H1 (cell line): ENCODE measurements around the gene PDE4B. TPM values are rescaled to one million over a fixed set of nuclear protein-coding genes. Genes with fewer than 3 reads are reported as not detected.

Experiments used
- CTCF ChIA-PET: fragments of 300-600 bp; sonication (Branson Sonifier 250); formaldehyde crosslinking; loops from one replicate; lab custom pipeline; 2021; ENCODE audit not compliant: partially characterized antibody; lab: Charles Lee
- POLR2A ChIA-PET: fragments of 300-600 bp; sonication (Branson Sonifier 250); formaldehyde crosslinking; loops from one replicate; lab custom pipeline; 2021; ENCODE audit warnings: inconsistent platforms; ENCODE audit not compliant: partially characterized antibody; lab: Charles Lee
- DNase-seq, 2 experiments: peaks; one replicate each; pipeline versions ENCODE4 v3.0.0 to v3.0.0-alpha.2; 2010 to 2022; ENCODE audit warnings: low spot score in 2 of 2, low read depth in 1 of 2, mixed read lengths in 1 of 2
- FAIRE-seq: peaks from 2 replicates; lab custom pipeline; 2011; peaks lifted over from hg19 to GRCh38; lab: Jason Lieb, UNC
- H2AFZ ChIP-seq: 2 replicates; pipeline ENCODE4 v1.8.1; 2012; ENCODE audit warnings: low read length, inconsistent platforms
- H2AK5ac ChIP-seq: 2 replicates; pipeline ENCODE4 v1.6.1; 2013; ENCODE audit warnings: low read depth, low read length
- H2BK120ac ChIP-seq: replicated peaks from 2 replicates; pipeline ENCODE3; 2013; ENCODE audit warnings: low read depth, low read length, inconsistent platforms
- H2BK12ac ChIP-seq: 2 replicates; pipeline ENCODE4 v1.6.1; 2013; ENCODE audit warnings: low read depth, low read length
- H2BK15ac ChIP-seq: 2 replicates; pipeline ENCODE4 v1.6.1; 2013; ENCODE audit warnings: low read length
- H2BK20ac ChIP-seq: 2 replicates; pipeline ENCODE4 v1.6.1; 2013; ENCODE audit warnings: low read length
- H2BK5ac ChIP-seq: 2 replicates; pipeline ENCODE4 v1.6.1; 2013; ENCODE audit warnings: low read depth, low read length
- H3K14ac ChIP-seq: 2 replicates; pipeline ENCODE4 v1.6.1; 2013; ENCODE audit warnings: inconsistent platforms; ENCODE audit not compliant: insufficient read length
- H3K18ac ChIP-seq: 2 replicates; pipeline ENCODE4 v1.6.1; 2013; ENCODE audit warnings: low read length; ENCODE audit errors: extremely low read depth
- H3K23ac ChIP-seq: 2 replicates; pipeline ENCODE4 v1.6.1; 2013; ENCODE audit warnings: inconsistent platforms; ENCODE audit not compliant: insufficient read length
- H3K23me2 ChIP-seq: 2 replicates; pipeline ENCODE4 v1.6.1; 2013; ENCODE audit warnings: low read depth, low read length
- H3K27ac ChIP-seq: 2 replicates; pipeline ENCODE4 v1.6.1; 2011; ENCODE audit warnings: low read depth, low read length, inconsistent platforms
- H3K27me3 ChIP-seq, 4 experiments: replicated peaks in 1 of 4; 1 replicate in 1 of 4; 2 replicates in 3 of 4; pipeline versions ENCODE4 v1.6.1 to v1.8.1; 2011 to 2013; ENCODE audit warnings: low read length in 3 of 4, mild to moderate bottlenecking in 3 of 4, inconsistent platforms in 2 of 4, mixed read lengths in 2 of 4, moderate library complexity in 1 of 4; ENCODE audit not compliant: control insufficient read depth in 3 of 4, insufficient read depth in 3 of 4; ENCODE audit errors: extremely low read depth in 1 of 4
- H3K36me3 ChIP-seq, 4 experiments: 2 replicates each; pipeline versions ENCODE4 v1.6.1 to v1.8.1; 2011 to 2013; ENCODE audit warnings: mild to moderate bottlenecking in 4 of 4, low read length in 3 of 4, moderate library complexity in 2 of 4, control low read depth in 1 of 4, inconsistent platforms in 1 of 4; ENCODE audit not compliant: insufficient read depth in 4 of 4, control insufficient read depth in 2 of 4
- H3K4ac ChIP-seq: replicated peaks from 2 replicates; pipeline ENCODE3; 2013; ENCODE audit warnings: low read length, low read depth, mixed read lengths, inconsistent platforms; ENCODE audit not compliant: insufficient read length
- H3K4me1 ChIP-seq, 4 experiments: replicated peaks in 1 of 4; 1 replicate in 1 of 4; 2 replicates in 3 of 4; pipeline versions ENCODE4 v1.6.1 to v1.8.1; 2011 to 2013; ENCODE audit warnings: low read length in 3 of 4, inconsistent platforms in 2 of 4, mixed read lengths in 1 of 4; ENCODE audit not compliant: insufficient read depth in 4 of 4, control insufficient read depth in 3 of 4
- H3K4me2 ChIP-seq, 2 experiments: 2 replicates each; pipeline versions ENCODE4 v1.6.1 to v1.8.1; 2011 to 2013; ENCODE audit warnings: low read depth in 2 of 2, low read length in 2 of 2, control low read depth in 1 of 2, inconsistent platforms in 1 of 2, mild to moderate bottlenecking in 1 of 2; ENCODE audit not compliant: insufficient read depth in 1 of 2
- H3K4me3 ChIP-seq, 4 experiments: fragments of 200-600, 300-600 bp in 1 of 4; sonication (generic), shearing (Covaris generic), sonication (Bioruptor Twin) in 1 of 4; 2 replicates each; pipeline versions ENCODE4 v1.5.1 to v1.8.1; 2011 to 2016; ENCODE audit warnings: low read length in 4 of 4, low read depth in 3 of 4, control low read depth in 2 of 4, inconsistent platforms in 2 of 4, mild to moderate bottlenecking in 2 of 4, mixed read lengths in 1 of 4, moderate library complexity in 1 of 4; ENCODE audit not compliant: insufficient read depth in 2 of 4; ENCODE audit errors: extremely low read depth in 1 of 4
- H3K56ac ChIP-seq: replicated peaks from 2 replicates; pipeline ENCODE3; 2013; ENCODE audit warnings: low read depth, mild to moderate bottlenecking, mixed read lengths, low read length, inconsistent platforms; ENCODE audit not compliant: insufficient read length
- H3K79me1 ChIP-seq: 2 replicates; pipeline ENCODE4 v1.6.1; 2013; ENCODE audit warnings: low read depth, low read length, control low read depth
- H3K79me2 ChIP-seq, 2 experiments: 2 replicates each; pipeline versions ENCODE4 v1.6.1 to v1.8.1; 2012 to 2013; ENCODE audit warnings: low read length in 2 of 2, mild to moderate bottlenecking in 2 of 2, inconsistent platforms in 1 of 2; ENCODE audit not compliant: insufficient read depth in 2 of 2, control insufficient read depth in 1 of 2
- H3K9ac ChIP-seq, 4 experiments: replicated peaks in 1 of 4; 1 replicate in 1 of 4; 2 replicates in 3 of 4; pipeline versions ENCODE4 v1.6.1 to v1.8.1; 2011 to 2013; ENCODE audit warnings: low read depth in 3 of 4, low read length in 3 of 4, control low read depth in 2 of 4, mild to moderate bottlenecking in 2 of 4, moderate library complexity in 2 of 4, inconsistent platforms in 1 of 4; ENCODE audit errors: extremely low read depth in 1 of 4
- H3K9me3 ChIP-seq, 2 experiments: 2 replicates each; pipeline versions ENCODE4 v1.6.1 to v1.8.1; 2012 to 2013; ENCODE audit warnings: mild to moderate bottlenecking in 2 of 2, moderate library complexity in 2 of 2, control low read depth in 1 of 2, inconsistent platforms in 1 of 2, low read depth in 1 of 2, low read length in 1 of 2, mixed read lengths in 1 of 2; ENCODE audit not compliant: insufficient read depth in 2 of 2
- H4K20me1 ChIP-seq, 2 experiments: replicated peaks in 1 of 2; 2 replicates each; pipeline versions ENCODE3 to v1.8.1; 2011 to 2013; ENCODE audit warnings: inconsistent platforms in 2 of 2, low read length in 2 of 2, mild to moderate bottlenecking in 1 of 2; ENCODE audit not compliant: insufficient read depth in 2 of 2, control insufficient read depth in 1 of 2
- H4K5ac ChIP-seq: 2 replicates; pipeline ENCODE4 v1.6.1; 2013; ENCODE audit warnings: low read length, low read depth, mixed read lengths, inconsistent platforms; ENCODE audit not compliant: insufficient read length
- H4K8ac ChIP-seq: 2 replicates; pipeline ENCODE4 v1.8.0; 2013; ENCODE audit warnings: mild to moderate bottlenecking, moderate library complexity, low read length, inconsistent platforms; ENCODE audit not compliant: insufficient read depth; ENCODE audit errors: extremely low read depth
- H4K91ac ChIP-seq: replicated peaks from 2 replicates; pipeline ENCODE3; 2013; ENCODE audit warnings: low read length, mixed read lengths, inconsistent platforms; ENCODE audit not compliant: insufficient read length
- CEBPB ChIP-seq: IDR thresholded peaks from 2 replicates; pipeline ENCODE4 v1.6.1; 2012; ENCODE audit warnings: low read depth, low read length
- USF2 ChIP-seq: IDR thresholded peaks from 2 replicates; pipeline ENCODE4 v1.6.1; 2011; ENCODE audit warnings: low read length, improper control_type of control experiment
- WGBS, 2 experiments: shearing (Covaris generic) in 1 of 2; methylation state at CpG; one replicate each; pipeline versions ENCODE4 v1.1.6 to v1.1.7; 2013 to 2015; ENCODE audit warnings: low lambda C conversion rate in 2 of 2, mixed read lengths in 2 of 2, inconsistent platforms in 1 of 2, low coverage in 1 of 2, missing lambda C conversion rate in 1 of 2; ENCODE audit not compliant: insufficient replicate concordance in 2 of 2, insufficient coverage in 1 of 2, insufficient read length in 1 of 2; ENCODE audit errors: extremely low coverage in 1 of 2, missing lambda C conversion rate in 1 of 2; 5-methylcytosine and 5-hydroxymethylcytosine counted together
- polyA plus RNA-seq, 7 experiments: library from polyadenylated mRNA; depleted of rRNA in 3 of 7; stranded (reverse) in 5 of 7; unstranded in 2 of 7; fragments of >200 nt in 5 of 7; fragments of 200-250 nt in 2 of 7; gene quantifications; 1 replicate in 5 of 7; 2 replicates in 1 of 7; 4 replicates in 1 of 7; pipeline versions ENCODE4 v1.2.1 to v1.2.3, GENCODE V29; 2011 to 2013; ENCODE audit warnings: missing spikeins in 2 of 7, mixed read lengths in 2 of 7
- total RNA-seq: library from RNA; stranded (reverse); fragmentation: NEBNext Ultra II Directional; extraction: Animal tissue kit (Norgen Biotek cat#: 25700); gene quantifications from 2 replicates; pipeline ENCODE4 v1.2.1, GENCODE V29; 2021

The PDE4B gene
- total and polyA plus RNA-seq, 2 of the 8 experiments (the other 6 are each of a cell fraction or from before 2014, with no cell fraction given): 5.0 to 15.1 TPM

- Histone ChIP-seq H2BK12ac (no peak overlapping the region), H2BK120ac (no peak overlapping the region), H3K9me3 (no peaks in the 10 kb centered on the region), H2AK5ac (no peak overlapping the region), H2AFZ (no peak overlapping the region), H3K9ac (no peak overlapping the region), H3K23ac (no peak overlapping the region), H3K4ac (no peak overlapping the region), H3K36me3 (no peaks in the 10 kb centered on the region), H3K27me3 (peaks cover 0 to 1% (median 0%) of the 10 kb centered on the region in 4 experiments; a peak in 1 of 7 replicates), H2BK20ac (no peak overlapping the region), H4K5ac (no peak overlapping the region), H3K14ac (no peak overlapping the region), H3K23me2 (no peaks in the 10 kb centered on the region), H3K79me1 (no peaks in the 10 kb centered on the region), H4K20me1 (no peaks in the 10 kb centered on the region), H4K91ac (no peak overlapping the region), H3K79me2 (no peaks in the 10 kb centered on the region), H3K27ac (no peak overlapping the region), H3K4me3 (no peak overlapping the region), H3K4me2 (no peak overlapping the region), H4K8ac (no peak overlapping the region), H2BK5ac (no peak overlapping the region), H3K18ac (no peak overlapping the region), H3K4me1 (no peaks in the 10 kb centered on the region), H3K56ac (no peak overlapping the region), H2BK15ac (no peak overlapping the region)
- 89% methylated on average over 2 of the region's 2 CpGs; no CpG with 5 or more reads in 1 of the 2 experiments for WGBS, 2 experiments
- CTCF ChIA-PET: interaction anchor here (0.6 to 2.5 kb wide), 6 partner anchors 8 to 261 kb away, joined by 3 to 7 read pairs (median 5); no protein-coding TSS in a partner anchor
- DNase-seq (no peak), FAIRE-seq (no peak)
- POLR2A ChIA-PET: no interaction called here
- TF ChIP-seq CEBPB: peak; percentile 68; the same call in 1 of the 2 replicates
- no peak for TF ChIP-seq USF2
These were observed 424.9 kb downstream of the PDE4B start for GRCh38 chr1:66217561-66217960.
